Measurements from ENCODE around the gene SLC52A3. TPM values are rescaled to one million over a fixed set of nuclear protein-coding genes. Genes with fewer than 3 reads are reported as not detected.
"Not testable (repeated sequence)": the region's sequence is repeated elsewhere in the genome, so short reads cannot be mapped to it uniquely, and the experiment has no call there.

The SLC52A3 gene
- 1 to 10 TPM; 1.1 to 3.6 TPM for total RNA-seq
- long read RNA-seq, donor 1, partial matches to known transcripts, result 1 of 2 reads
- long read RNA-seq, donor 1, other reads (novel, unspliced or antisense), result 0 of 2 reads
- long read RNA-seq, donor 2, partial matches to known transcripts, result 1 of 5 reads
- long read RNA-seq, donor 2, other reads (novel, unspliced or antisense), result 3 of 5 reads

DNA sequence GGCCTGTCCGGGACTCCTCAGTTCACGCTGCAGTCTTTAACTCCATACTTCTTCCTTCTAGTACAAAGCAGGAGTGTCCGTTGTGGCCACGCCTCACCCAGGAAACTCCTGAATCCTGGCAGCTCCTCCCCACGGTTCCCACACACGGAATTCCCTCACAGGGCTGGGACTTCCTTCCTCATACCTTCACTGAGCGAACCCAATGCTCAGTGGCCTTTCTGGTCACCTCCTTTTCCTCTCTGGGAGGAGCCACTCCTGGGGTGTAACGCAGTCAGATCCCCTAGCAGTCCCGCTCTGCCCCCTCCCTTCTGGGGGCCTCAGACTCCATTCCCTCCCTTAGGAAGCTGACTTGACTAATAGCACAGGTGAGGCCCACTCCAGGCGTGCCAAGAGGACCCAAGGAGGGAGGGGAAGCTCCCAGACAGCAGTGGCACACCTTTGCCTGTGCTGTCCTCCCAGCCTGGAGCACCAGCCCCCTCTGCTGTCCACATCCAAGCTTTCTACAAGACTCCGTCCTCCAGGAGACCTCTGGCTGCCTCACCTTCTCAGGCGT, at the start of gene SLC52A3:
Gene SLC52A3 (minus strand): TSS at position 75 of the 553 bp plus-strand sequence. CDS start 2,726 bp downstream, outside the sequence.
- intact Hi-C loops (cut with DNase I), result no loop called here
- DNase-seq (ENCODE audit: low spot score), result no peak

DNA sequence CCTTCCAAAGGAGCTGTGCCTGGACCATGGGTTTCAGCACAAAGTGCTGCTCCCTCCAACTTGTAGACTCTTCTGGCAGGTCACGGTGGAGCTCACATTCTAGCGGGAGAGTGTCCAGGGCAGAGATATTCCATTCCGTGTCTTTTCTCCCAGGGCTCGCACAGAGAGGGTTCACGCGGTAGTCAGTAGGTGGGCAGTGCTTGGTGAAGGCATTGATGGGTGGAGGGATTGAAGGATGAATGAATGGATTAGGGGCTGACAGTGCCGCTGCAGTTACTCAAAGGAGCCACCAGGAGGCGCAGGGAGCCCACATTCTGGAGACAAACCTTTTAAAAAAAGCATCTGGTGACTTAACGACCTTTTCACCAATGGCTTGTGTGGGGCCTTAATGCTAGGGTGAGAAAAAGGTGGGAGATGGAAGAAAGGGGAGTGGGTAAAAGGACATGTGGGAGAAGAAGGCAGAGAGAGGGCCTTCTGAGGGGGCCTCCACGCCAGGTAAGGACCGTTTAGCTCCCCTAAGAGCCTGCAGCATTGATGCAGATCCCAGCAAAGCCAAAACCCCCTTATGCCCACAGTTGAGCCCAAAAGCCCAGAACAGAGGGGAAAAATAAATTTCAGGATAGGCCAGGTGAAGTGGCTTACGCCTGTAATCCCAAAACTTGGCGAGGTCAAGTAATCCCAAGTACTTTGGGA, 47.8 kb upstream of the SLC52A3 start:
- intact Hi-C loops (cut with DNase I), result loop anchor here (5.0 to 10.0 kb wide), 3 partner anchors 139 to 396 kb away; no protein-coding TSS in a partner anchor
- peak; percentile 86 for DNase-seq (ENCODE audit: low spot score)

DNA sequence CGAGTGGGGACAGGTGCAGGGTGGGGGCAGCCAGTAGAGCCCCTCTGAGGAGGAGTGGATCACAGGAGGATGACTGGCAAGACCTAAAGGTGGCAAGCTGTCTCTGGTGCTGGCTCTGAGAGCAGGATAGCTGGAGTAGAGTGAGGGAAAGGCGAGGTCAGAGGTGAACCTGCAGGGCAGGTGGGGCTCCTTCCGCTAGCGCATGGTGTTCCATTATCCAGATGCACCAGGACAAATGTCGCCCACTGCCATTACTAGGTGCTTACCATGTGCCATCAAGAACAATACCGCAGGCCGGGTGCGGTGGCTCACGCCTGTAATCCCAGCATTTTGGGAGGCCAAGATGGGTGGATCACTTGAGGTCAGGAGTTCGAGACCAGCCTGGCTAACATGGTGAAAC, 46.9 kb upstream of the SLC52A3 start:
- no peak for DNase-seq (ENCODE audit: low spot score)
- intact Hi-C loops (cut with DNase I), result loop anchor here (5.0 to 10.0 kb wide), 3 partner anchors 140 to 397 kb away; no protein-coding TSS in a partner anchor

DNA sequence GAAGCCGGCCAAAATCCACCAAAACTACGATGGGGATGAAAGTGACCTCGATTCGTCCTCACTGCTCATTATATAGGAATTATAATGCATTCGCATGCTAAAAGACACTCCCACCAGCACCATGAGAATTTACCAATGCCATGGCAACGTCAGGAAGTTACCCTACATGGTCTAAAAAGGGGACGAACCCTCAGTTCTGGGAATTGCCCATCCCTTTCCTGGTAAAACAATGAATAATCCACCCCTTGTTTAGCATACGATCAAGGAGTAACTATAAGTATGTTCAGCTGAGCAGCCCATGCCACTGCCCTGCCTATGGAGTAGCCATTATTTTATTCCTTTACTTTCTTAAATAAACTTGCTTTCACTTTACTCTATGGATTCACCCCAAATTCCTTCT, 45.1 kb upstream of the SLC52A3 start:
- DNase-seq (ENCODE audit: low spot score), result no peak
- intact Hi-C loops (cut with DNase I), result loop anchor here in 1 of 2 donors (10.0 kb wide), 1 partner anchor 141 kb away; no protein-coding TSS in a partner anchor

DNA sequence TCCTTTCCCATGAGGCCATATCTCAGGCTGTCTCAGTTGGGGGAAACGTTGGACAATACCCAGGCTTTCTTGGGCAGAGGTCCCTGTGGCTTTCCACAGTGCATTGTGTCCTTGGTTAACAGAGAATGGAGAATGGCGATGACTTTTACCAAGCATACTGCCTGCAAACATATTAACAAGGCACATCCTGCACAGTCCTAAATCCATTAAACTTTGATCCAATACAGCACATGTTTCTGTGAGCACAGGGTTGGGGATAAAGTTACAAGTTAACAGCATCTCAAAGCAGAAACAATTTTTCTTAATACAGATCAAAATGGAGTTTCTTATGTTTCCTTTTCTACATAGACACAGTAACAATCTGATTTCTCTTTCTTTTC, 44.1 kb upstream of the SLC52A3 start:
- intact Hi-C loops (cut with DNase I), result loop anchor here in 1 of 2 donors (10.0 kb wide), 1 partner anchor 142 kb away; no protein-coding TSS in a partner anchor
- DNase-seq (ENCODE audit: low spot score), result not testable (repeated sequence)

DNA sequence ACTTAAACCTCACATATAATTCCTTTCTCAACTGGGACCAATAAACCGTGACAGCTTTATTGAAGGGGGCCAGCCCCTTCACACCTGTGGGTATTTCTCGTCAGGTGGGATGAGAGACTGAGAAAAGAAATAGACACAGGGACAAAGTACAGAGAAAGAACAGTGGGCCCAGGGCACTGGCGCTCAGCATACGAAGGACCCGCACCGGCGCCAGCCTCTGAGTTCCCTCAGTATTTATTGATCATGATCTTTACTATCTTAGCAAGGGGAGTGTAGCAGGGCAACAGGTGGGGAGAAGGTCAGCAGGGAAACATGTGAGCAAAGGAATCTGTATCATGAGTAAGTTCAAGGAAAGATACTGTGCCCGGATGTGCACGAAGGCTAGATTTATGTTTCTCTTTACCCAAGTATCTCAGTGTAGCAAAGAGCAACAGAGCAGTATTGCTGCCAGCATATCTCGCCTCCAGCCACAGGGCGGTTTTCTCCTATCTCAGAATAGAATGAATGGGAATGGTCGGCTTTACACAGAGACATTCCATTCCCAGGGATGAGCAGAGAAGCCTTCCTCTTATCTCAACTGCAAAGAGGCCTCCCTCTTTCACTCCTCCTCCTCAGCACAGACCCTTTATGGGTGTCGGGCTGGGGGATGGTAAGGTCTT, 43.6 kb upstream of the SLC52A3 start:
- intact Hi-C loops (cut with DNase I), result loop anchor here in 1 of 2 donors (10.0 kb wide), 1 partner anchor 143 kb away; no protein-coding TSS in a partner anchor
- not testable (repeated sequence) for DNase-seq (ENCODE audit: low spot score)

DNA sequence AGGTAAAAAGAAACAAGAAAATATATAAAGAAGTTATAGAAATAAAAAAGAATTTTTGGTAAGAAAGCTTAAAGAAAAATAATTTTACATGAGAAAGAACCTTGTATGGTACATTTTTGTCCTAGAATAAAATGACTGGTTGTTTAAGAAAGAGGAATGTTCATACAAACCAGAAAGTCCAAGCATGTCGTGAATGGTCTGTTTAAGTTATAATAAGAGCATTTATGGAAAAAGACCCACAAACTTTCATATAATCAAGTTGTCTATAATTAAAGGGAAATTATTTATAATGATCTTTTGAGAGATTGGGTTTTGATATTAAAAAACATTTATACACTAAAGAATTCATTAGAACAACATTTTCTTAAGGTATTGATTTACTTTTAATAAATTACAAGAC, 37.4 kb upstream of the SLC52A3 start:
- intact Hi-C loops (cut with DNase I), result no loop called here
- DNase-seq (ENCODE audit: low spot score), result no peak

DNA sequence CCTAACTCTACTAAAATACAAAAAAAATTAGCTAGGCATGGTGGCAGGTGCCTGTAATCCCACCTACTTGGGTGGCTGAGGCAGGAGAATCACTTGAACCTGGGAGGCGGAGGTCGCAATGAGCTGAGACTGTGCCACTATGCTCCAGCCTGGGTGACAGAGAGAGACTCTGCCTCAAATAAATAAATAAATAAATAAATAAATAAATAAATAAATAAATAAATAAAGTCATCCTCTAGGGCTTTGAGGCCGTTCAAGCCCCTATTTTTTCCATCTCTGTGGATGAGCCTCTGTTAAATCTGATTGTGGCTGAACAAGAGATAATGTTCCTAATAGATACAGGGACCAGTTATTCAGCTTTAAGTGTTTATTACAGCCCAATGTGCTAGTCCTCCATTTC, 33.4 kb upstream of the SLC52A3 start:
- intact Hi-C loops (cut with DNase I), result no loop called here
- DNase-seq (ENCODE audit: low spot score), result no peak

DNA sequence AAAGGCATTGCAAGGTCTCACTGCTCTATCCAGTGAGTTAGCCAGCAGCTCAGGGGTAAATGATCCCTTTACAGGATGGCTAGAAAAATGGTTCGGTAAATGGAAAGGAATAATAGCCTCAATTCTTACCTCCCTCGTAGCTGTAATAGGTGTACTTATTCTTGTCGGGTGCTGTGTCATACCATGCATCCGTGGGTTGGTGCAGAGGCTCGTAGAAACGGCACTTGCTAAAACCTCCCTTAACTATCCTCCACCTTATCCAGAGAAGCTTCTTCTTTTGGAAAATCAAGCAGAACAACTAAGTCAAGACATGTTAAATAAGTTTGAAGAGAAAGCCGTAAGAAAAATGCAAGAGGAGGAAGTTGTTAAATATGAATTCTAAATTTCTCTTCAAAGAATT, 31.7 kb upstream of the SLC52A3 start:
- DNase-seq (ENCODE audit: low spot score); intact Hi-C loops (cut with DNase I): not testable (repeated sequence)

DNA sequence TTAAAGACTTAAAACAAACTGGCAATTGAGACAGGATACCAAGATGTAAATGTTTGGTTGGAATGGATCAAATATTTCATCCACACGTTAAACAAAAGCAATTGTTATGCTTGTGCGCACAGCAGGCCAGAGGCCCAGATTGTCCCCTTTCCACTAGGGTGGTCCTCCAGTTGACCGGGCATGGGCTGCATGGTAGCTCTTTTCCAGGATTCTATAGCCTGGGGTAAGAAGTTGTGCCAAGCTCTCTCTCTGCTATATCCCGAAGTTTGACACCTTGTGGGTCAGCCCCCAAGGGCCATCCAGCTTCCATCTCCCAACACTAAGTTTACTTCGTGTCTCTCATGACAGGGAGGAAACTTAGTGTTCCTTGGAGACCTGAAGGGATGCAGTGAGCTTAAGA, 30.4 kb upstream of the SLC52A3 start:
- intact Hi-C loops (cut with DNase I); DNase-seq (ENCODE audit: low spot score): not testable (repeated sequence)

DNA sequence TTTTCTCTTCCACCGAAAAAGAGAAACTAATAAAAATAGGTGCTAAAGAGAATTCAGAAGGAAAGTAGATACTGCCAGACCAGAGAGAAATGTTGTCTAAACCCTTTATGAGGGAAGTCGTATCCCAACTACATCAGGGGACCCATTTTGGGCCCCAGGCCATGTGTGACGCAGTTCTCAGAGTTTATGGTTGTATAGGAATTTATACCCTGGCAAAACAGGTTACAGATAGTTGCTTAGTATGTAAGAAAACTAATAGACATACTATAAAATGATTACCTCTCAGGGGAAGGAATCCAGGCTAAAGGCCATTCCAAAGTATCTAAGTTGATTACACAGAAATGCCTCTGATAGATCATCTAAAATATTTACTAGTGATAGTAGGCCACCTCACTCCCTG, 28.6 kb upstream of the SLC52A3 start:
- intact Hi-C loops (cut with DNase I), result no loop called here
- no peak for DNase-seq (ENCODE audit: low spot score)

DNA sequence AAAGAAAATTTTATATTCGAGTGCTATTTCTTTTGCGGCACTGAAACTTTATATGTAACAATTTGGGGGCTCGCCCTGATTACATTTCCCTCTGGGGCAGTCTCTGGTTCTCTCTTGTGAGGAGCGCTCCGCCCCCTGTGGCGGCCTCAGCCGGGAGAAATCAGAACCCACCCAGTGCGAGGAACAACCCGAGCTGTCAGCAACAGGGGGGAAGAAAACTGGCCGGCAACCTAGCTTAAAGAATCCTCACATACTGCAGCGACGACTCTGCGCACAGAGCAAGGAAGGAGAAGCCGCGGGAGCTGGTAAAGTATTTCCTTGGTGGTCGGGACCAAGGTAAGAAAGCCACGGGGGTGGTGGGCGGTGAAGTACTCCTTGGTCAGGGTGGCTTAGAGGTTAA, 23.9 kb upstream of the SLC52A3 start:
- intact Hi-C loops (cut with DNase I), result no loop called here
- DNase-seq (ENCODE audit: low spot score), result no peak

DNA sequence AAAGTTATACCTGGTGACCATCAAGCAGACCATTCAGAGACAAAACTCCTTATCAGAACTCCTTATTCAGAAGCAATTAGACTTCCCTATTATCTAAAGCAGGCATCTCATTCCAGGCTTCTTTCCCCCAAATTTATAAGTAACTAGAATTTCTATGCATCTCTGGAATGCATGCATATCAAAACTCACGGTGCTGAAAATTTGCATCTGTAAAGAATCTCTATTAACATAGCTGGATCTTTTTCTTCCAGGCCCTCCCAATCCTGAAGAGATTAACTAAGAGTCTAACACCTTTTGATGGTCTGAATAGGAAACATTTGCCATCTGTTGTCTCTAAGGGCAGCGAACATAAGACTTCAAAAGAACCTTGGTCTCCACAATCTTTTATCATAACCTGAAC, 22.8 kb upstream of the SLC52A3 start:
- intact Hi-C loops (cut with DNase I), result no loop called here
- DNase-seq (ENCODE audit: low spot score), result no peak

DNA sequence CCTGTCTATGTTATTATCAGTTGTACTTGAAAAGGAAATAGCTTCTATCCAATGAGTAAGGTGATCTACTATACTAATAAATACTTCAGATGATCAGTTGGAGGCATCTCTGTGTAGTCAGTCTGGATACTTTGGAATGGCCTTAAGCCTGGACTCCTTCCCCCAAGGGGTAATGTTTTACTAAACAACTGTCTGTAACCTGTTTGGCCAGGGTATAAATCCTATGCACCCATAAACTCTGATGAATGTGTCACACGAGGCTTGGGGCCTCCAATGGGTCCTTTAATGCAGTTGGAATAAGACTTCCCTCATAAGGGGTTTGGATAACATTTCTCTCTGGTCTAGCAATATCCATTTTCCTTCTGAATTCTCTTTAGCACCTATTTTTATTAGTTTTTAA, 19.5 kb upstream of the SLC52A3 start:
- intact Hi-C loops (cut with DNase I), result no loop called here

DNA sequence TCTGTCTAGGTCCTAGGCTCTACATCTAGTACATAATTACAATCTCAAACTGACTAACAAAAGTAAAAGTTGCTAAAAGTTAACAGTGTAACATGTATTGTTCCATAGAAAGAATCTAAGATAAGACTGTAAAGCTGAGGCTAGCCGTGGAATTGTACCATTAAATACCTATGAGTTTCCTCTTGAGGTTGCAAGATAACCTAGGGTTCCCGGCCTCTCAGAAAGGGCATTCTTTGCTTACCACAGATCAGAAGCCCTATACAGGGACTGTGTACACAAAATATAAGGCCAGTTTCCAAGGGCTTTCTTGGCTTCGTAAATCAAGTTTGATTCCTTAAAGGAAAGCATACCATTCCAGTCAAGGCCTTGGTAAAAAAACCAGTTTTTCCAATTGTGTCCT, 11.5 kb upstream of the SLC52A3 start:
- intact Hi-C loops (cut with DNase I), result no loop called here
- no peak for DNase-seq (ENCODE audit: low spot score)

More for the DNA sequence above, 19.5 kb upstream of the SLC52A3 start:
- no peak for DNase-seq (ENCODE audit: low spot score)

DNA sequence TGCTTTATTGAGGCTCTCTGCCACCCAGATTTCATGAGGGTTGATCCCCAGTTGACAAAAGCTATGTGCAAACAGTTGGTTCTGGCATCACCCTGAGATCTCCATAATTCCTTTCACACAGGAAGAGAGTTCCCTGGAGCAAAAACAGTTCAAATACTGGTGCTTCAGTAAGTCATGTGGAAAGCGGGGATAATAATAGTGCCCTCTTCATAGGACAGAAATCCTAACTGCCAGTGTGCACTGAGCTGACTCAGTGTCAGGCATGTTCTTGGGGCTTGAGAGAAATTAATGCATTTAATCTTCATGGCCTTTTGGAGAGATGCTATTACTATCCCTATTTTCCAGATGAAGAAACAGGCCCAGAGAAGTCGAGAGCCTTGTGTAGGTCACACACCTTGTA, 7.9 kb upstream of the SLC52A3 start:
- intact Hi-C loops (cut with DNase I), result no loop called here

DNA sequence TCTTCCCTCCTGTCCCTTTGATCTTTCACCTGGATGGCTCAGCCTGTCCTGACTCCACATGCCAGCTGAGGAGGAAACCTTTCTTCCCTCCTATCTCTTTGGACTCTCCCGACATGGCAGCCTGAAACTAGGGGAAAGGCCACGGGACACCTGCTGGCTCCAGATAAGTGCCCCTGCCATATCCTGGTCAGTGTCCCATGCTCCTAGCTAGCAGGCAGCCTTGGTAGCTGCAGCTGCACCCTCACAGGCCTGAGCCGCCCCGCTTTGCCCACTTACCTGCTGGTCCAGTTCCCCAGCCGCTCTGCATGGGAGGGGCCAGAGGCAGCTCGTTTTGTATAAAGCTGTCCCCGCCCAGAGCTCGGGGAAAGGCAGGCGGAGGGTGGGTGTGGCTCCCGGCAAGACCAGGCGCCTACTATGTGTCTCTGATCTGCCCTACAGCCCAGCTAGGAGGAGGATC, 7.4 kb upstream of the SLC52A3 start:
- intact Hi-C loops (cut with DNase I), result no loop called here
- no peak for DNase-seq (ENCODE audit: low spot score)

More for the DNA sequence above, 7.9 kb upstream of the SLC52A3 start:
- no peak for DNase-seq (ENCODE audit: low spot score)

DNA sequence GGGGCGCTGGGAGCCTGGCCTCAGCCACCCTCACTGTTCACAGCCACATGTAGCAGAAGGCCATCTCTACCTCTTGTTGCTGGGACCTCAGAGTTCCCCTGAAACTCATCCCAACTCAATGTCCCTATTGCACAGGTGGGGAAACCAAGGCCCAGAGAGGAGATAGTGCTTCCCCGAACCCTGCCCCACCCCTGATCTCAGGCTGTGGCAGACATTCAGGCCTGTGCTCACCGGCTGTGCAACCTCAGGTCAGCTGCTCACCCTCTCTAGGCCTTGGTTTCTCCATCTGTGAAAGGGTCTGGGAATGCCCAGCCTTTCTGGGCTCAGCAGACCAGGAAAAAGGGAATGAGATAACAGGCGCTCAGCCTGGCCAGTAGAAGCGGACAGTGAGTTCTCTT, 6.4 kb upstream of the SLC52A3 start:
- intact Hi-C loops (cut with DNase I), result no loop called here
- no peak for DNase-seq (ENCODE audit: low spot score)

DNA sequence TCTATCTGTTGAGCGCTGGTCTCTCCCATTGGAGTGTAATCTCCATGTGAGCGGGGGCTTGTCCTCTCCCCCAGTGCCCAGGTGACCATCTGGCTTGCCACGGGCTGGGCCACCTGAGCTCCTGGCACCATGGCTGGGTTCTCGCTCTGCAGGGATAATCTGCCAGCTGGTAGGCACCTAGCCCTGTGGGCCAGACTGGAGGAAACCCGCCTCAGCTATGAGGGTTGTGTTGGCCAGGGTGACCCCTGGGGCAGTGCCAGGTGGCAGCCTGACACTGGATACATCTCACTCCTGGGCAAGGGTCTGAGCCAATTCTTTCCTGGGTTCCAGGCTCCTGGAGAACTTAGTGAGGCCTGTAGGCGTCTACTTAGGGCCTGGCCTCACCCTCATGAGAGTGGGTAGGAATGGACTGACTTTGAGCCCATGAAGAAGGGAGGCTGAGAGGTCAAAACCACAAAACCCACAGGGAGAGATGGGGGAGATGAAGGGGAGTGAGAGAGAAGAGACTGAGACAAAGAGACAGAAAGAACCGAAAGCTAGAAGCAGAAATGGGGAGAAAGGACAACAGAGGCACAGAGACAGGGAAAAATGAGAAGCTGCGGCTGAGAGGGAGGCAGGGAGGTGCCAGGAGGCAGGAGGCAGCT, 5.8 kb upstream of the SLC52A3 start:
- intact Hi-C loops (cut with DNase I), result no loop called here
- DNase-seq (ENCODE audit: low spot score), result no peak
